Stimulated activated CD8-positive, alpha-beta memory T cell treated with anti-CD3 and anti-CD28 coated beads, Interleukin-7, amount 100 ng/mL, for 4 hours (primary cell): Measurements from ENCODE around the gene CST9.
"Not testable (repeated sequence)": the region's sequence is repeated elsewhere in the genome, so short reads cannot be mapped to it uniquely, and the experiment has no call there.

ENCODE experiments used
- DNase-seq, 2 donors: peaks; one replicate each; pipeline ENCODE4 v3.0.0-alpha.2; 2020; ENCODE audit warnings: low read depth in 2 of 2

CST9 gene

GRCh38 chr20:23623666-23624323, 18.1 kb upstream of the CST9 start:
- DNase-seq: no peak

DNA sequence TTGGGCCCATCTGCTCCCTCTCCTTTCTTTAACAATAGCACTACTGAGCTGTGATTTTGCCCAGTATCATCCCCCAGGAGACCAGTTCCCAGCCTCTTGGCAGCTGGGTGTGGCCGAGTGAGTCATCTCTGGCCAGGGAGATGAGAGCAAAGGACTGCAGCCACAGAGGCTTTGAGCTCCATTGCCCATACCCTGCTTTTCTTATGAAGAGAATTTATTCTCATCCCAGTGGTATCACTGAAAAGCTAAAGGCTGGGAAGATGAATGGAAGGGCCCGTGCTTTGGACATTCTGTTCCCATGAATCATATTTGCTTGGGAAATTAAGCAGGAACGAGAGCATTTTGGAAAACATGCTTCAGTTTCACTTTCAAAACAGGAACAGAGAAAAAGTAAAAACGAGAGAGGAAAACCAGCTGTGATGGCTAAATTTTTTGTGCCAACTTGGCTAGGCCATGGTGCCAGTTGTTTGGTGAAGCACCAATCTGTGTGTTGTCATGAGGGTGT, 17.2 kb upstream of the CST9 start:
- DNase-seq: no peak

DNA sequence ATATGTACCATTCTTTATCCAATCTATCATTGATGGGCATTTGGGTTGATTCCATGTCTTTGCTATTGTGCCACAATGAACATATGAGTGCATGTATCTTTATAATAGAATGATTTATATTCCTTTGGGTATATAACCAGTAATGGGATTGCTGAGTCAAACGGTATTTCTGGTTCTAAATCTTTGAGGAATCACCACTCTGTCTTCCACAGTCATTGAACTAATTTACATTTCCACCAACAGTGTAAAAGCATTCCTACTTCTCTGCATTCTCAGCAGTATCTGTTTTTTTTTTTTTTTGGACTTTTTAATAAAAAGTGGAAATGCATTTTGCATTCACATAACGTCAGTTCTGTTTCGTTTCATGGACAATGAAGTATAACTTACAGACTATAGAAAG, 16.7 kb upstream of the CST9 start:
- not testable (repeated sequence) for DNase-seq

DNA sequence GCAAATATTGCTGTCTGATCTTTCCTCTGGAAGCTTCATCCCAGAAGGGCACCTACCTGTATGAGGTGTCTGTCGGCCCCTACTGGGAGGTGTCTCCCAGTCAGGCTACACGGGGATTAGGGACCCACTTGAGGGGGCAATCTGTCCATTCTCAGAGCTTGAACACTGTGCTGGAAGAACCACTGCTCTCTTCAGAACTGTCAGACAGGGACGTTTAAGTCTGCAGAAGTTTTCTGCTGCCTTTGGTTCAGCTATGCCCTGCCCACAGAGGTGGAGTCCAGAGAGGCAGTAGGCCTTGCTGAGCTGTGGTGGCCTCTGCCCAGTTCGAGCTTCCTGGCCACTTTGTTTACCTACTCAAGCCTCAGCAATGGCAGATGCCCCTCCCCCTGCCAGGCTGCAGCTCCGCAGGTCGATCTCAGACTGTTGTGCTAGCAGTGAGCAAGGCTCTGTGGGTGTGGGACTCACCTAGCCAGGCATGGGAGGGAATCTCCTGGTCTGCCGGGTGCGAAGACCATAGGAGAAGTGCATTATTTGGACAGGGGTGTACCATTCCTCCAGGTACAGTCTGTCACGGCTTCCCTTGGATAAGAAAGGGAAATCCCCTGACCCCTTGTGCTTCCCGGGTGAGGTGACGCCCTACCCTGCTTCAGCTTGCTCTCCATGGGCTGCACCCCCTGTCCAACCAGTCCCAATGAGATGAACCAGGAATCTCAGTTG, 15.1 kb upstream of the CST9 start:
- not testable (repeated sequence) for DNase-seq

DNA sequence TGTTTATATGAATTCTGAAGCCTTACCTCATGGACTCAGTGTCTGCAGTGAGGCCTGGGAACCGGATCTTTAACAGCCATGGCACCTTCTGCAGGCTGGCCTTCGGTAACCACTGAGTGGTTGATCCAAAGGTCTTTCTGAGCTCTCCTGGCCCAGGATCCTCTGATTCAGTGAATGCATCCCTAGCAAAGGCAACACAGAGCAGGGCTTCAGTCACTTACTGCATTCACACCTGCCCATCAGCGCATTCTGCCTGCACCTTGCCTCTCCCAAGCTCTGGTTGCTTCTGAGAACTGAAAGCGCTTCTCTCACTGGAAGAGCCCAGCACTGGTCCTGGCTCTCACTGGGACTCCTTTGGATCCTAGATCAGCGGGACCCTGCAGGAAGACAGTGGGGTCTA, 8.4 kb upstream of the CST9 start:
- no peak for DNase-seq

DNA sequence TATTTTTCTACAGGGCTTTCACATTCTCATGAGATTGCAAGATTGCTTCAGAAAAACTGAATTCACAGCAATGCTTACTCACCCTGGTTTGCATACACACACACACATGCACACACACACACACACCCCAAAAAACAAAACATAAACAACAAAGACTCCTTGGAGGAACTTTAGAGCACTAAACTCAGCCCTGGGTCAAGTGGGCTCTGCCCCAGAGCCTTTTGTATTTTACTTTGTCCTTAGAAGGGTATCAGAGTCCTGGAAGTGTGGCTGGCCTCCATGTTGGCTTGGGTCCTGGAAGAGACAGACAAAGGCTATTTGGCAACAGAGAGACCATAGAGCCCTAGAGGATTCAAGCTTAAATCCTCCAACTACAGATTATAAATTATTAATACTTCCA, 8.0 kb upstream of the CST9 start:
- no peak for DNase-seq

- DNase-seq: no peak
Measured at GRCh38 chr20:23612396-23612795, 6.7 kb upstream of the CST9 start.

DNA sequence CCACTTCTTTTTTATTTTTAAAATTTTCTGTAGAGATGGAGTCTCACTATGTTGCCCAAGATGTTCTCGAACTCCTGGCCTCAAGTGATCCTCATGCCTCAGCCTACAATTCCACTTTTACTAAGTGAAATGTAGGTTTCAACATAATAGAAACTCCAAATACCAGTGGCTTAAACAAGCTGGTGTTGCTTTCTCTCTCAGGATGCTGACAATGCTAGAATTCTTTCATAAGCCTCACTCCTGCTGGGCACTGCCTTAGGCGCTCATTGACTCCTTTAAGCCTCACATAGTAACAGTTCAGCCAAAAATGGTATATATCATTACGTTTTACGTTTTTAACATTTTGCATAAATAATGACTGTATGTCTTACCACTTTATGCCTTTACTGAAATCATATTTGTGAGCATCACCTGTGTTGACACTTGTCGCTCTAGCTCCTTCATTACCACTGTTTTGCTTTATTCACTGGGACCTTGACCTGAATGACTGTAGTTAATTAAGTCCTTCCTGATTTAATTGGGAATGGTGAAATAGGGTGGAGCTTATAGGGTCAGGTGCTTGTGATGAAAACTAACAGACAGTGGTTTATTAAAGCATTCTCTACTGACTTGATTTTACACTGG, 3.9 kb upstream of the CST9 start:
- no peak for DNase-seq

- DNase-seq: no peak
Measured at GRCh38 chr20:23608251-23608846, 2.6 kb upstream of the CST9 start.

DNA sequence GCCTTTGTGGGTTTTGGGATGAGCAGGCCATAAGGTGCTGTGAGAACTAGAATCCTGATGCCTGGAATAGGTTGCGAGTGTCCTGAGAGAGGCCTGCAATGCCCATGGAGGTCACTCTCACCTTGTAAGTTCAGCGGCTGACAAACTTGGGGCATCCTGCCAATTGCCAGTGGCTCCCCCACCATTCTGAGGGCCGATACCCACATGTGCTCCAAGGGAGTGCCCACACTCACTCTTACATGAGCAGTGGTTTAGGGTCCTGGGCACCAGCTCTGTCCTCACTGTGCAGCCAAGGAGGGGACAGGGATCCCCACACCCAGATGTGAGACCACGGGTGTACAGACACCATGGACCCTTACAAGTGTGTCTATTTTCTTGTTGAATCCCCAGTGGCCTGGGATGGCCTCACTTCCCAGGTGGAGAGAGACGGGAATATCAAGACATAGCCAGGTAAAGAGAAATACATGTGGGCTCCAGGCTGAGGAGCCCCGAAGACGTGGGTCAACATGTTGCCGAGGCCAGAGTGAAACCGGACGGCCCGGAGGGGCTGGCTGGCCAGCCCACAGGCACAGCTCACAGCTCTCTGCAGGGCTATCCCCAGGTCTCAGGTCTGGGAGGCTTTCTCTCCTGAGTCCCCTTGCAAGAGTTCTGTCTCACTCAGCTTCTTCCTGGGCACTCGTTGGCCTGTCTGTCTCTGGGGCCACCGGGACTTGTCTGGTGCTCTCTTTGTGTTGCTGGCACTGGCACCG, 2.0 kb upstream of the CST9 start:
- DNase-seq: no peak

GRCh38 chr20:23606652-23607049, 934 bp upstream of the CST9 start:
- peak; percentile 26 to 31 for DNase-seq

DNA sequence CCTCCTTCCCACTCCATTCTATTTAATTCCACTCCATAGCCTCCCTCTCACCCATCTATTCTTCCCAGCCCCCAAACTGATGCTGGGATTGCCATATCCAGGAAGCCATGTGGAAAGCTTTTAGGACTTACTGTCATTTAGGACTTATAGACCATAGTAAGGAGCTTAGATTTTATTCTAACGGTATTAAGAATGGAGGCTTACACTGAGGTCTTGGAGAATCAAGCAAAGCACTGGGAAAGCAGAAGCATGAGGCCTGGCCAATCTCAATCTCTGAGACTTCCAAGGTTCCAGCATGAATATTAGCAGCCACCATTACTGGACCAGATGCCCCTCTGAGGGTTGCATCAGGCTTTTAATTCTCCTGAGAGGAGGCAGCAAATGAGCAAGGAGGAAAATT, 1.4 kb downstream of the CST9 start:
- DNase-seq: no peak

- no peak for DNase-seq
Measured at GRCh38 chr20:23603321-23603720, 2.4 kb downstream of the CST9 start.

- DNase-seq: no peak
Measured at GRCh38 chr20:23602699-23603098, 3.0 kb downstream of the CST9 start.

GRCh38 chr20:23602241-23602640, 3.5 kb downstream of the CST9 start:
- DNase-seq: no peak

- no peak for DNase-seq
Measured at GRCh38 chr20:23601715-23602114, 4.0 kb downstream of the CST9 start.

DNA sequence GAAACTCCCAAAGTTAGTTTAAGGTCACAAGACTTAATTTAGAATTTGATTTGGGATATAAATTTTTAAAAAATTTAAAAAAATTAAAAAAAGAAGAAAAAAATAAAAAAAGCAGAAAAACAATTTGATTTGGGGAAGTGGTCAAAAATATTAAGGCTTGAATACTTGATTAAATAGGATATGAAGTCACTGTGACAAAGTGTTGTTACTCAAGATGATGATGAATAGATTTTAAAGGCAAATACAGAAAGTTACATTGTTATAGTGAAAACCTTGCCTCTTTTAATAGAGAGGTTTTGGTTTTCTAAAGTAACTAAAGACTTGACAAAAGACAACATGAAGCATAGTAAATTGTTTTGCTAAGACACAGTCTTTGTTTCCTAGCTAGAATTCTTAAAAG, 7.2 kb downstream of the CST9 start:
- no peak for DNase-seq

DNA sequence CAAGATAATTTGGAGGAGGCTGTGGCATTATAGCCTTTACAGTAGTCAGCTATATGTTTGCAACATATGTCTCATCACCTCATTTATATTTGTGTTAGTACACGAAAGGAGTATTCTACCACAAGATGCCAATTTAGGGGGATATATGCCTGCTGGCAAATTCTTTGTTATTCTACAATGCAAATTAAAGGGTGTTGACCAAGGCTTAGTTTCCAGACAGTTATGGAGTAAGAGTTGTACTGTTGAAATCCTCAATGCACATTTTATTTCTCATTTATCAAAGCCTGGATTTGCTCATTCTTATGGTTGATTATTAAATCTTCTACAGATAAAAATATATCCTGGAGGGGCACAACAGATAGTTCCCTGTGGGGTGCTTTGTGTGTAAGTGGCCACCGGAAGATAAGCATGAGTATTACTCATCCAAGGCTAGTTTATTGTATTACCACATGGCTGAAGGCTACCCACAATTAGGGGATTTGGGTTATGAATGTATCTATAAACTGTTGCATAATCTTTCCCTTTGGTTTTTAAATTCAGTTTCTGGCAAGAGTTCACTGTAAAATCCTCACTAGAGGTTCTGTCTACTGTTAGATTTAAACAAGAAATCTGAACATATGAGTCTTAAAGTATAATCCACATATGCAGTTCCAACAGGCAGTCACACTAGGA, 9.0 kb downstream of the CST9 start:
- no peak for DNase-seq

- DNase-seq: no peak
Measured at GRCh38 chr20:23595941-23596340, 9.8 kb downstream of the CST9 start.

- DNase-seq: no peak
Measured at GRCh38 chr20:23588434-23589403, 17.0 kb downstream of the CST9 start.
